ENCODE measurements around the gene LRRK1.
"Not testable (repeated sequence)": the region's sequence is repeated elsewhere in the genome, so short reads cannot be mapped to it uniquely, and the experiment has no call there.

Gene LRRK1

DNA sequence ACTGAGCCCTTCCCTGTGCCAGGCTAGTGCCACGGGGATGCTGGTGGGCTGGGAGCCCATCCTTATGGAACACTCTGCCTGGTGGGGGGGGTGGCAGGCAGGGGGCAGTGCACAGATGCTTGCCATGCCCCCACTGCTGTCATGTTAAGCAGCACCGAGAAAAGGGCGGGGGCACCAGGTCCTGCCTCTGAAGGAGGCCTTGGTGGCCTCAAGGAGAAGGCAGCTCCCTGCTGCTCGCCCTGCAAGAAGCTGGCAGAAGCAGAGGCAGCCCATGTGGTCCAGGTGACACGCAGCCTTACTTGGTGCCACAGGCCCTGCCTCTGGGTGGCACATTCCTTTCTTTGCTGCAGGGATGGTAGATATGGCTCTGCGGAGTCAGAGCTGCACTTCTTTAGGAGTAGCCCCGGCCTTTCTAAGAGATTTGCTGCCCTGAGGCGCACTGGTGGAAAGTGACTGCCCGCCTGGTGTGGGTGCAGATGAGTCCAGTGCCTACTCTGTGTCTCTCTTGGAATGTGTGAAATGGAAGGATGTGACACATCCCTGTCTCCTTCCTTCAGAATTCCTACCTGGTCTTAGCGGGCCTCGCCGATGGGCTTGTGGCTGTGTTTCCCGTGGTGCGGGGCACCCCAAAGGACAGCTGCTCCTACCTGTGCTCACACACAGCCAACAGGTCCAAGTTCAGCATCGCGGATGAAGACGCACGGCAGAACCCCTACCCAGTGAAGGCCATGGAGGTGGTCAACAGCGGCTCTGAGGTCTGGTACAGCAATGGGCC, 145.8 kb downstream of the LRRK1 start:
- FAIRE-seq (no peak), DNase-seq (ENCODE audit: insufficient read length, low spot score) (no peak)

DNA sequence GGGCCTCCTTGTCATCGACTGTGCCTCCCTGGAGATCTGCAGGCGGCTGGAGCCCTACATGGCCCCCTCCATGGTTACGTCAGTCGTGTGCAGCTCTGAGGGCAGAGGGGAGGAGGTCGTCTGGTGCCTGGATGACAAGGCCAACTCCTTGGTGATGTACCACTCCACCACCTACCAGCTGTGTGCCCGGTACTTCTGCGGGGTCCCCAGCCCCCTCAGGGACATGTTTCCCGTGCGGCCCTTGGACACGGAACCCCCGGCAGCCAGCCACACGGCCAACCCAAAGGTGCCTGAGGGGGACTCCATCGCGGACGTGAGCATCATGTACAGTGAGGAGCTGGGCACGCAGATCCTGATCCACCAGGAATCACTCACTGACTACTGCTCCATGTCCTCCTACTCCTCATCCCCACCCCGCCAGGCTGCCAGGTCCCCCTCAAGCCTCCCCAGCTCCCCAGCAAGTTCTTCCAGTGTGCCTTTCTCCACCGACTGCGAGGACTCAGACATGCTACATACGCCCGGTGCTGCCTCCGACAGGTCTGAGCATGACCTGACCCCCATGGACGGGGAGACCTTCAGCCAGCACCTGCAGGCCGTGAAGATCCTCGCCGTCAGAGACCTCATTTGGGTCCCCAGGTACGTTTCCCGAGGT, 146.5 kb downstream of the LRRK1 start:
- no peak for FAIRE-seq
- no peak for DNase-seq (ENCODE audit: insufficient read length, low spot score)

DNA sequence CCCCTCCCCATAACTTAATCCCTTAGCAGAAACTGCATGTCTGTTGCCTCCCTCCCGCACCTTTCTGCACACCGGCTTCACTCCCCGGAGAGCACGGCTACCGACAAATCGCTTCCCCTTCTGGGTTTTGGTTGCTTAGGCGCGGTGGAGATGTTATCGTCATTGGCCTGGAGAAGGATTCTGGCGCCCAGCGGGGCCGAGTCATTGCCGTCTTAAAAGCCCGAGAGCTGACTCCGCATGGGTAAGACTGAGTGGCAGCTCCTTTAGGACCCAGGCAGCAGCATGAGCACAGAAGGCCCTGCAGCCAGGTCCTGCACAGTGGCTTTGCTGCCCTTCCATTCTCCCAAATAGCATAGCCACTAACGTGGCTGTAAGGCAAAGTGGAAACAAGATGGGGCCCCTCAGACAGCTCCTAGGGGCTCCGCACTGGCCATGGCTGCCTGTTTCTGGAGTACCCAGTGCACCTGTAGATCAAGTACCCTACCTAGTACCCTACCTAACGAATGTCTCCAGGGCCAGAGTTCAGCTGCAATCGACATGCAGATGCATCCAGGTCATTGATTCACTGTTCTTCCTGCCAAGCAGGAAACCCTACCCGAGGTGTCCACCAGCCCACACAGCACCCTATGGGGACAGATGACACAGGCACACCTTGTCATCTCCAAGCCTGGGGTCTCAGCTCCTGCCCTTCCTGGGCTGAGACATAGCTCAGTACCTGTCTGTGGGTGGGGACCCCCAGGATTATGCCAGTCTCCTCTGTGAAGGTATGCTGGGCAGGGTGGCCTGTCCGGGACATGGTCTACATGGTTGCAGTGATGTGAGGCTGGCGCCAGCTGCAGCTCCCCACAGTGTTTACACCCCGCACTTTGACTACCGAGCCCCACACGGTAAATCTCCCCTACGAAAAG, 147.6 kb downstream of the LRRK1 start:
- DNase-seq (ENCODE audit: insufficient read length, low spot score) (no peak), FAIRE-seq (no peak)

DNA sequence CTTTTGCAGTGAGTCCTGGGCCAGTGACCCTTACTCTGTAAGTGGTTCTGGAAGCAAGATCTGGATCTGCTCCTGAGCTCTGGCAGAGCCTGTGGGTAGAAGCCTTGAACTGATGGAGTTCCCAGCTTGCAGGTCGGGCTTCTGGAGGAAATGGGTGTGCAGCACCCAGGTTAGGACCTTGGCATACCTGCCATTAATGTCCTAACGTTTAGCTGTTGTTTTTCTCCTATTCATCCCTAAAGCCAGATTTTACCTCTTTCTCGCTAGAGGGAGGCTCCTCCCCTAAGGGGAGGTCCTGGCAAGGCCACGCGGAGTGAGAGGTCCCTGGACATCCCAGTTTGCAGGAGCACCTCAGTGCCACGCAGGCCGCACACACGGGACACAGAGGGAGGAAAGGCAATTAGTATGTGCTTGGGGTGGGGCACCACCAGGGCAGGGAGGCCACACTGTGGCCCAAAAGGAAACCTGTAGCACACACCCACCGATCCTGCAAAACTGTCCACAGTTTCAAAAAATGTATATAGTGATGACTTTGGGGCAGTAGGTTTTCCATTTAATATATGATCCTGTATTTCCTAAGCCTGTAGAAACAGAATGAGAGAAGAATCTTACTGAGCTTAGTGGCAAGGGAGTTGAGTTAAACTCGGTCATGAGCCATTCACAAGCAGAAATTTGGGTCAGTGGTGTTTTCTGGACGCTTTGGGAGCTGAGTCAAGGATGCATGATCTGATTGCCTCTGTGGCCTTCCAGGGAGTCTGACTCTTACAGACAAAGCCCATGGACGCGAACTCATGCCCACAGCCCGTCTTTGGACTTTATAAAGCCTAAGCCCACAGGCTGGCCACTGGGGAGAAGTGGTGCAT, 148.7 kb downstream of the LRRK1 start:
- DNase-seq (ENCODE audit: insufficient read length, low spot score) (no peak), FAIRE-seq (no peak)

DNA sequence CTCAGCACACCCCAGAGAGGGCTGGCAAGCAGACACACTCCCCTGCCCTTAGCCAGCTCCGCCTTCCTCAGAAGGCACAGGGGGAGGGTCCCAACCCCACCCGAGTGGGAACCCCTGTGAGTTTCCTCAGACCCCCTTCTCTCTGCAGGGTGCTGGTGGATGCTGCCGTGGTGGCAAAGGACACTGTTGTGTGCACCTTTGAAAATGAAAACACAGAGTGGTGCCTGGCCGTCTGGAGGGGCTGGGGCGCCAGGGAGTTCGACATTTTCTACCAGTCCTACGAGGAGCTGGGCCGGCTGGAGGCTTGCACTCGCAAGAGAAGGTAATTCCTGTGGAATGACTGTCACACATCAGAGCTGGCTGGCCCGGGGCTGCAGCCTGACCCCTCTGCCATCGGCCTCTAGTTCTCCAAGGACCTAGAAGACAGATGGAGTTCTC, 149.4 kb downstream of the LRRK1 start:
- DNase-seq (ENCODE audit: insufficient read length, low spot score), result no peak
- FAIRE-seq, result no peak

DNA sequence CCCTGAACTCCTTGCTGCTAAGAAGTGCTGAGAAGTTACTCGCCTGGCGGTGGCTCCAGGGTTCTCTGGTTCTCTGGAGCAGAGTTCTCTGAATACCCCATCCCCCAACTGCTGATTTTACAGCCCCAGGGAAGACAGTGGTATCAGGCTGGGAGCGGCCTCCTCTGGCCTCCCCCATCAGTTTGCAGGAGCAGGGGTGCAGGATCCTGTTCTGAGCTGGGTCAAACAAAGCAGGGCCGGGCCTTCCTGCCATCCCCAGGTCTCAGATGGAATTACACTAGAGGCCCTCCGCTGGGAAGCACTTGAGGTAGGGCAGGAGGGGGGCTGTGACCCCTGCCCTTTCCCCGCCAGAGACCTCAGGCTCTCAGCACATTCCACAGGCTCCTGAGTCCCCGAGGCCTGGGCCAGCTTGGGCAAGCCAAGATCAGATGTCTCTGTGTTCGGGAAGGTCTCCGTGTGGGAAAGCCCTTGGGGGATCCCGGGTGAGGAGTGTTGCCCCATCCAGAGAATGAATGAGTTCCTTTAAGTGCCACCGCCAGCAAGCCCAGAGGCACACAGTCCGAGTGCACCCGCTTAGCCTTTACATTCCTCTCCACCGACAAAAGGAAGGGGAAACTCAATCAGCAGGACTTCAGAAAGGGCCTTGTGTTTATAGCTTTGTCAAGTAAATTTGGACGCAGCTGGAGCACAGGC, 149.9 kb downstream of the LRRK1 start:
- DNase-seq (ENCODE audit: insufficient read length, low spot score) (peak; percentile 31), FAIRE-seq (no peak)

DNA sequence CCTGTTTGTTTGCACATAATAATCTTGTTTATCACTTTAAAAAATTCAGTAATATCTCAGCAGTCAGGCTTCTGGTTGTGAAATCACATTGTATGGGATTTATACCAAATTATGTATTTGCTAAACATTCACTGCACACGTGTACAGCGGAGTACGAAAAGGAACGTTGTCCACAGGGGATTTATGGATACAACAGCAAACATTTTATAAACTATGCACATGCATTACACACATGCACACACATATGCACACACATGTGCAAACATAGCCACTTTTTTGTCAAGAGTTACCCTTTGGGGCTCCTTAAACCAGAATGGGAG, 150.5 kb downstream of the LRRK1 start:
- FAIRE-seq (no peak), DNase-seq (ENCODE audit: insufficient read length, low spot score) (no peak)

DNA sequence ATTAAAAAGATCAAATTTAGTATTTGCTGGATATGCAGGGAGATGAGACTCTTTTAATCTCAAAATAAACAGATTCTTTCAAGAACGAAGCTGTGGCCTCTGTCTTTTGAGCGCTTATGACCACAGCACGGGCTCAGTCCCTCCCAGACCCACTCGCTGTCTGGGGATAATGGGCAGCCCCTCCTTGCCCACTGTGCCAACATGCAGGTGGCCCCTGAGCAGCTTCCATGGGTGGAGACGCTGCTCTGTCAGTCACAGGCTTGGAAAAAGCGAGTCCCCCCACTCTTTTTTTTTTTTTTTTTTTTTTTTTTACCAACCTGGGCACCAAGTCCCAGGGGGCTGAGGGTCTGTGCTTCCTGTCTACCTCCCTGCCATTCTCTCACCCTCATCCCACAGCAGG, 150.9 kb downstream of the LRRK1 start:
- FAIRE-seq, result no peak
- no peak for DNase-seq (ENCODE audit: insufficient read length, low spot score)

DNA sequence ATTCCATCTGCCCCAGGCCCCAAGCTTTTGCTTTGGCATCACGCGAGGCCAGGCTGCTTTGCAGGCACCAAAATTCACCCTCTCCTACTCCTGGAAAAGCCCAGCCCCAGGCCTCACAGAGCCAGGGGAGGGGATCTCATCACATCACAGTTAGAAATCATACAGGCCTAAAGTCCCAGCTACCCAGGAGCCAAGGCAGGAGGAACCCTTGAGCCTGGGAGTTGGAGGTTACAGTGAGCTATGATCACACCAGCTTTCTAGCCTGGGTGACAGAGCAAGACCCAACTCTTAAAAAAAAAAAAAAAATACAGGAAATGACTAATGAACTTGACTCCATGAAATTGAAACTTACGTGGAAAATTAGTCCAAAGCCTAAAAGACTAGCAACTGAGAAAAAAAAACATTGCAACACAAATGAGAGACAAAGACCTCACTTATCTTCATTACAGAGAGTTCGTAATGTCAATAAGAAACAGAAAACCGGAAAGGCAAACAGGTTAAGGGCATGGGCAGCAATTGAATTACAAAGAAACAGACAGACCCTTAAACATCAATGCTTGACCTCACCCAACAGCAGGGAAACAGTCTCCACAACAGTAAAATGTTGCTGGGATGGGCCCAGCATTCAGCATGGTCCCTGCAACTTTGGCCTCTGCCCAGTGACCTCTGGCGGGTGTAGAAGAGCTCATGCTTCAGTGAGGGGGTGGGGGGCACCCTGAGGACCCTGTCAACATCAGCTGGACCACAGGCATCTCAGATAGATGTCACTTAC, 151.5 kb downstream of the LRRK1 start:
- FAIRE-seq (no peak), DNase-seq (ENCODE audit: insufficient read length, low spot score) (peak; percentile 57)

DNA sequence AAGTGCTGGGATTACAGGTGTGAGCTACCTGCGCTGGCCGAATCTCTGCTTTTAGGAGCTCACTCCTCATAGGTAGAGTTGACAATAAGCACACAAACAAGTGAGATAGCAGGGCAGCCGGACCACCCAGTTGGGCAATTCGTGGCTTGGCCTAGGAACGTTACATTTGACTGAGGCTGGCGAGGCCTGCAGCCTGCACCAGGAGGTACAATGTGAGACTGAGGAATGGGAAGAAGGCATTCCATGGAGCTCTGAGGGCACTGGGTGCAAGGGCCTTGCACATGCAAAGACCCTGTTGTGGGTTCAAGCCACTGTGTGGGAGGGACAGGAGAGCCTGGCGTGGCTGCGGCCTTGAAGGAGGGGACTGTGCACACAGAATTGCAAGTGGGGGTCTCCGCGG, 152.5 kb downstream of the LRRK1 start:
- DNase-seq (ENCODE audit: insufficient read length, low spot score) (no peak), FAIRE-seq (no peak)

DNA sequence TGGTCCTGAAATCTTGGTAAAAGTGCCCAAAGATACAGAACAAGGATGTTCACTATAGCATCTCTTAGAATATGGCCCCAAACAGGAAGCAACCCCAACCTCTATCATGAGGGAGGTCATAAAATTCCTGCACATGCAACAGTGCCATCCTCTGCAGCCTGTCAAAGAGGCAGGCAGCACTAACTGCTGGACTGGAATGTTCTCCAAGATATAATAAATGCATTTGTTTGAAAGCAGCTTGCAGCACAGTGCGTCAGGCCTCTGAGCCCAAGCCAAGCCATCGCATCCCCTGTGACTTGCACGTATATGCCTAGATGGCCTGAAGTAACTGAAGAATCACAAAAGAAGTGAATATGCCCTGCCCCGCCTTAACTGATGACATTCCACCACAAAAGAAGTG, 153.1 kb downstream of the LRRK1 start:
- not testable (repeated sequence) for DNase-seq (ENCODE audit: insufficient read length, low spot score); FAIRE-seq

DNA sequence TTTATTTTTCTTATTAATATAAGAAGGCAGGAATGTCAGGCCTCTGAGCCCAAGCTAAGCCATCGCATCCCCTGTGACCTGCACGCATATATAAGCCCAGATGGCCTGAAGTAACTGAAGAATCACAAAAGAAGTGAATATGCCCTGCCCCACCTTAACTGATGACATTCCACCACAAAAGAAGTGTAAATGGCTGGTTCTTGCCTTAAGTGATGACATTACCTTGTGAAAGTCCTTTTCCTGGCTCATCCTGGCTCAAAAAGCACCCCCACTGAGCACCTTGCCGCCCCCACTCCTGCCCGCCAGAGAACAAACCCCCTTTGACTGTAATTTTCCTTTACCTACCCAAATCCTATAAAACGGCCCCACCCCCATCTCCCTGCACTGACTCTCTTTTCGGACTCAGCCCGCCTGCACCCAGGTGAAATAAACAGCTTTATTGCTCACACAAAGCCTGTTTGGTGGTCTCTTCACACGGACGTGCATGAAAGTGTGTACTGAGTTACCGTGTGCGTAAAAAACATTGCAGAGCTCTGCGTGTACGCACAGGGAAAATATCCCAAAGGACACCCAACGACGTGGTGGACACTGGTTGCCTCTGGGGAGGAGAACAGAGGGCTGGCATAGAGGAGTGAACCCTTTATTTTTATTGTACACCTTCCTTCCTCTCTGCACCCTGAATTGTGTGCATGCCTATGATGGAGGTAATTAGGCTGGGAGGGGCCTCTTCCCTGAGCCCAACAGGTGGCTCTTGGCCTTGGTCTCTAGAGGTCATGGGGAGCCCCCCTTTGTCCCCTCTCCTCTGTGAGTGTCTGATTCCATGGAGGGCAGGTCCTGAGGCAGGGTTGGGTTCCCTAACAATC, 158.9 kb downstream of the LRRK1 start:
- not testable (repeated sequence) for FAIRE-seq; DNase-seq (ENCODE audit: insufficient read length, low spot score)

DNA sequence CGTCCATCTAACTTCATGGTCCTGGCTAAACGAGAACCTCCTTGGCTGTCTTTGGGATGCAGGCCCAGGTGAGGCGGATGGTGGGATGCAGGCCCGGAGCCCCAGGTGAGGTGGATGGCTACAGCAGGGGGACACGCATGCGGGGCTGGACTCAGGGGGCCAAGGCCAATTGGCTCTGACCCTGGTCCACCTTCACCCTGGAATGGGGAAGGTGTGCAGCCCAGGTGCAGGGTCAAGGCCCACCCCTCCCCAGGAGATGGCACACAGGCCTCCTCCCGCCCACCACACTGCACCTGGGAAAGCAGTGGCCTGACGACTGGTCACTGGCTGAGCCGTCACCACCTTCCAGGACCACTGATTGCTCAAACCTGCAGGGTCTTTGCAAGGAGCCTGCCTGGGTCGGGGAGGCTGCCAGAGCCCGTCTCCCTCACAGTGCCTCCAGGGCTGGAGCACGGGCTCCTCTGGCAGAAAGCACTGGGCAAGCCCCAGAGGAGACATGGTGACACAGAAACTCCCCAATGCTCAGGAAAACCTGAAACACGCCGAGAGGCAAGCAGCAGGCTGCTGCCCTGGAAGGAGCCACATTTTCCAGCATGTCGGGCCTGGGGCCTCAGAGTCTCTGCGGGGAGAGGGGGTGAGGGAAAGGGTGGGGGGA, 159.6 kb downstream of the LRRK1 start:
- no peak for DNase-seq (ENCODE audit: insufficient read length, low spot score)
- no peak for FAIRE-seq

DNA sequence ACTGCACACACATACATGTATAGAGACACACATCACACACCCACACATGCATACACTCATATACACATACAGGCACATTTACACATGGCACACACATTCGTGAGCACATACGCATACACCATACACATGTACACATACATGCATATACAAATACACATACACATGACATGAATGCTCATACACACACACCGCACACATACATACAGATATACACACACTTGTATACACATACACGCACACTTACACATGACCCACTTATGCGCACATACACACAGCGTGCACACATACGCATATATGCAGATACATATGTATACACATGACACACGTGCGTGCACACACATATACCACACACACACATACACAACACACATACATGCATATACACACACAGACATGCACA, 162.7 kb downstream of the LRRK1 start:
- DNase-seq (ENCODE audit: insufficient read length, low spot score), result no peak
- FAIRE-seq, result peak; percentile 88

DNA sequence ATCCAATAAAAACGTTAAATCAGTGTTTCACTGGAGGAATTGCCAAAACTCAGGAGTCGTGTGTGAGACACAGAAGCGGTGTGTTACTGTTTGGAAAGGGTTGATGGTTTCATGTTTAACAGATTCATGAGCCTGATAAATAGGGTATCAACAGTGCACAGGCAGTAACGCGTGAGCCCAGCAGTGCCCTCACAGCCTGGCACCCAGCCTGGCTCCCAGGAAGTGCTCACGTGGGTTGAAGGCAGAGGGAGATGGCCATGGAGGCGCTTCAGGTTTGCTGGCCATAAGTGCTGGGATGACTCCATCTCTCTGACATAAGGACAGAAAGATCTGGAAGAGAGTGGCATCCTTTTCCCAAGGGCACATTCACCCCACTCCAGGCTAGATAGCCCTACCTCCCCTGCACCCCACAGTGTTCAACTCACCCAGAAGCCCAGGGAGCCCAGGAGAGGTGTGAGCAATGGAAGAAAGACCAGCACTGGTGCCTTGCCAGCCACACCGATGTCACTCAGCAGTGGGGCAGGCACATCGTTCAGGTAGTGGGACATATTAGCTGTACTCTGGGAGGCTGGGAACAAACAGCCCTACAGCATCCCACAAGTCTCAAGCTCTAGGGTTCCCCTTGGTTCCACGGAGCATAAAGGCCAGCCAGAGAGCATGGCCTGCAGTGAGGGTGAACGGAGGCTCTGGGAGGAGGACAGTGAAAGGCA, 164.3 kb downstream of the LRRK1 start:
- FAIRE-seq (no peak), DNase-seq (ENCODE audit: insufficient read length, low spot score) (no peak)

DNA sequence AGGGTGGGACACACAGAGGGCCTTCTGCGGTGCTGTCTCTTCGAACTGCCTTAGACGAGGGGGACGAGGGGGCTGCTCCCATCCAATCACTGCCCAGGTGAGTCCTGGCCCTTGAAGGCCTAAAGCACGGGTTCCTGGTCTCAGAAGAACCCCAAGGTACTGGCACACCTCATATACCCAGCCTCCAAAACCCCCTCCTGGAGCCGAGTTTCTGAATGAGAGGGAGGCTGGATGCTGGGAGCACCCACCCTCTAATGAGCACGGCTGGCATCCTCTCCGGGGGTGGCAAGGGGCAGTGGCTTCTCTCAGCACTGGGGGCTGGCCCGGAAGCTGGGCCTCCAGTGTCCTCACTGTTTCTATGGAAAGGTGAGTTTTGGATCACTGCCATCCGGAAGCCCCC, 165.6 kb downstream of the LRRK1 start:
- DNase-seq (ENCODE audit: insufficient read length, low spot score), result no peak
- no peak for FAIRE-seq

DNA sequence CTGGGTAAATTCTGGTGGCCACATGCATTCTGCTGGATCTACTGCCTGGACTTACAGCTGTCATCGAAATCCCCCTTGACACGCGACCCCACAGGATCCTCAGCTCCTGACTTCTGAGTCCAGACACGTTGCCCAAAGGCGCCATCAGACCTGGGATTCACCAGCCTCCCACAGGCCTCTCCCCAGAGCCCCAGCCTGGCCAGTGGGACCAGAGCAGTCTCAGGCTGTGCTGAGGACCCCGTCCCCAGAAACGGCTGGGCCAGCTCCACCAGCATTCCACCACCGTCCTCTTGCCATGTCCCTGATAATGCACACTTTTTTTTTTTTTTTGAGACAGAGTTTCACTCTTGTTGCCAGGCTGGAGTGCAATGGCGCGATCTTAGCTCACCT, 166.1 kb downstream of the LRRK1 start:
- FAIRE-seq (no peak), DNase-seq (ENCODE audit: insufficient read length, low spot score) (no peak)
